Fibroblast of skin of left biceps (primary cell): Measurements from ENCODE around the gene OR2F1.

ENCODE experiments used
- DNase-seq, 2 experiments: peaks; one replicate each; pipeline ENCODE4 v3.0.0-alpha.2; 2013; ENCODE audit warnings: low read depth in 2 of 2

The OR2F1 gene

DNA sequence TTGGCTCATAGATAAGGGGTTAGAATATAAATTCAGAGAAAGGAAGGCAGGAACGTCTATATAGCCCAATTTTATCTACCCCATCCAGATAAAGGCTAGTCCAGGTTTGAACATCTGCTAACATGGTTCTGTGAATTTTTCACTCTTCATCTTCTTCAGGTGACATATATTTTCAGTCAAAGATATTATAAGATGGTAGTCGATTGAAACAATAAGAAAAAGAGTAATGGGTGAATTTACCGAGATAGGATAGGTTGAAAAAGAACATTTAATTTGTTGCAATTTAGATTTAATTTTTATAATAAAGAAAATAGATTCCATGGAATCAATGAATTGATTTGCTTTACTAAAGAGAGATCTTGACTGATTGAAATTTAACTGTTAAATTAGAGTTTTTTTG lies at the start of gene OR2F1:
TSS of gene OR2F1 (plus strand) at position 301 of the 400 bp plus-strand sequence. CDS start 5,127 bp downstream, outside the sequence.
- DNase-seq: no peak

- no peak for DNase-seq
Observed at GRCh38 chr7:143905509-143905908, 49.1 kb upstream of the OR2F1 start.

DNA sequence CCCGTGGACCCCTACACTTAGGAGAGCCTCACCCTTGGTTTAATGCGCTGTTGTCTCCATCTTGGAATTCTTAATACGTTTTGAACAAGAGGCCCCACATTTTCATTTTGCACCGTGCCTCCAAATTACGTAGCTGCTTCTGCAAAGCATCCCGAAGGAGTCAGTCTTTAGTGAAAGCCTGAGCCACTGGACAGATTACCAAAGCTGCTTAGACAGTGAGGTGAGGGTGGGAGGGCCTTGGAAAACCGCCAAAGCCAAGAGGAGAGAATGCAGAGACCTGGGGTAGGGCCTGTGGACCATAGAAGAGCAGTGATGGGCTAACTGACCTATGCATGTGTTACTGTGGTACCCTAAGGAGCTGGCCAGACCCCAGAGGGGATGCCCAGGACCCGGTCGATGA lies 48.5 kb upstream of the OR2F1 start:
- no peak for DNase-seq

DNA sequence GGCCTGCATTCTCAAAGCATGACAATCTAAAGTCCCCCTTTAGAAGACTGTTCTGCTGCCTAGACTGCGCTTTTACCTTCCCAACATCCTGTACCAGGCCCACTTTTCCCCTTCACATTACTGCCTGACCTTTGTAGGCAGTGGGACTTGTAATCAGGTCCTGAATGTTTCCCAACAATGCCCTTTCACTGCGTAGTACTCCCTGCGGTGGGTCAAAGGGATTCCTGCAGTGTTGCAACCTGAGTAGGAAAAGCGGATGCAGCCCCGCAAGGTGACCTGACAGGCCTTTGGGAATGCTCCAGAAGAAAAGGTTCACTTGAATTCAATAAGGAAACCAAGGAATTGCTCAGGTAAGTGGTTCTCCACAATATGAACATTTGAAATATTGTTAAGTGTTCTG lies 47.7 kb upstream of the OR2F1 start:
- no peak for DNase-seq

GRCh38 chr7:143908120-143908519 lies 46.5 kb upstream of the OR2F1 start:
- no peak for DNase-seq

DNA sequence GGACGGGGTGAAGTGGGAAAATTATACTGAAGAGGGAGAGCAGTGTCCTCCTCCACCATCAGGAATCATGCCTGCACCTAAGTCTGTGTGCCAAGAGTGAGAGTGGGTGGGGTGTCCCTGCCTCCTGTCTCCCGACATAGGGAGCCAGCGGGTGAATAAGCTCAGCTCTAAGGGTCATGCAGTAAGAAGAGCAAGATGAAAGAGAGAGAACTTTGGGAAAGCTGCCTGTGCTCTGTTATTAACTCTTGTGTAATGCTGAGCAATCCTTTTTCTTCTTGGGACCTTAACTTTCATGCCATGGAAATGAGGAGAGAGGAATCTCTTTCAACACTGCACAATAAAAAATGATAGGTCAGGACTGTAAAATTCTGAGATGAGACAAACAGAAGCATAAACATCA lies 44.8 kb upstream of the OR2F1 start:
- DNase-seq: no peak

- no peak for DNase-seq
Observed at GRCh38 chr7:143910473-143911248, 44.0 kb upstream of the OR2F1 start.

DNA sequence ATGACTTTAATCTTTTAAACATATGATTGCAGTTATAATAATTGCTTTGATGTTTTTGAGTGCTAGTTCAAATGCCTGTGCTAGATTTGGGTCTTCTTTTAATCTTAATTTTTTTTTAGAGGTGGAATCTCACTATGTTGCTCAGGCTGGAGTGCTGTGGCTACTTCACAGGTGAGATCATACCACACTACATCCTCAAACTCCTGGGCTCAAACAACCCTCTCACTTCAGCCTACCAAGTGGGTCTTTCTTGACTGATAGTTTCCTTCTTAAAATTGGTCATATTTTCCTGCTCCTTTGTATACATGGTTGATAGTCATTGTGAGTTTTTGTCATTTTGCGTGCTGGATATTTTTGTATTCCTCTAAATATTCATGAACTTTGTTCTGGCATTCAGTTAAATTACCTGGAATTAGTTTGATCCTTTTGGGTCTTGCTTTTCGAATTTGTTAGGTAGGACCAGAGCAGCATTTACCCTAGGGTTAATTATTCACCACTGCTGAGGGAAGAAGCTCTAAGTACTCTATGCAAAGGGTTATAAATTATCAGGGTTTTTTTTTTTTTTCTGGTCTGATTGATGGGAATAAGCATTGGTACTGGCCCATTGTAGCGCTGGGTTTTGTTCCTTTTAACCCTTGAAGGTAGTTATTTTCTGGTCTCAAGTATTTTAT lies 40.6 kb upstream of the OR2F1 start:
- no peak for DNase-seq

DNA sequence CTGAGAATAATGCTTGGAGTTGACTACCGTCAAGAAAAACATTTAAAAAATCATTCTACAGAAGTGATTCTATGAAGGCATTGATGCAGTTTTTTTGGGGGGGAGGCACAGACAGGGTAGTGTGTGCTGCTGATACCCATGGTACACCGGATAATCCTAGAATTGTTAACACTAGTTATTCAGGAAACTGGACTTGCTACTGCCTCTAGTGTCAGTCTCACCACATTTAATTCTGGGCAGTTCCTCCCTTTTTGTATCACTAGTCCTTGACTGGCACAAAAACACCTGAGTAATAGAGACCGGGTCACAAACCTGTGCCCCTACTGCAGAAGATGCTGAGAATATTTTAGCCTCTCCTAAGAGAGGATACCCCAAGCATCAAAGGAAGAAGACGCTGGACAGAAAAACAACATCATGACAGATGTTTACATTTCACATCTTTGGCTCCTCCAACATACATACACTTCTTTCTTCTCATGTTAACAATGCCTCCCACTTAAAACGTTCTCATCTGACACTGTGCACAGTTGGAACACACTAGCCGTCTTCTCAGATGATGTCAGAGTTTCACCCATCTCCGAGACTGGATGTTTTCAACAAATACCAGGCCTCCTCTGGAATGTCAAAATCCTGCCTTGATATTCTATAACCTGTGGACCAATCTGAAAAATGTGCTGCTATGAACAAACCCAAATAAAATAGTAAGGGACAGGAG lies 39.5 kb upstream of the OR2F1 start:
- DNase-seq: no peak

DNA sequence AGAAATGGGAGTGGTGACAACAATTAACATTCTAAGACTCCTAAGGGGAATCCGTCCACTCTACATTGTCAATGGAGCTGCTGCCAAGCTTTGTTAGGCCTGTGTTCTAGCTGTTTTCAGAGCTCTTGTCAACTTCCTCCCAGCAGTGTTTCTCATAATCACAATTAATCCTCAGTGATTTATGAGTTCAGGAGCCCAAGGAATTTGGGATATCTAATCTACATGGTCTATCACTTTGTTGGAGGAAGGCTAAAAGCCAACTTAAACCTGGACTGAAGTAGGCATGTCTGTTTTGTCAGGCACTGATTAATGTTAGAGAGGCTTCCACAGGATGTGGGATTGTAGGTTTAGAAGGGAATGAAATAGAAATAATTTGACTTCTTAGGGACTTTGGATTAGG lies 29.8 kb upstream of the OR2F1 start:
- no peak for DNase-seq

- no peak for DNase-seq
Observed at GRCh38 chr7:143929224-143929920, 25.3 kb upstream of the OR2F1 start.

DNA sequence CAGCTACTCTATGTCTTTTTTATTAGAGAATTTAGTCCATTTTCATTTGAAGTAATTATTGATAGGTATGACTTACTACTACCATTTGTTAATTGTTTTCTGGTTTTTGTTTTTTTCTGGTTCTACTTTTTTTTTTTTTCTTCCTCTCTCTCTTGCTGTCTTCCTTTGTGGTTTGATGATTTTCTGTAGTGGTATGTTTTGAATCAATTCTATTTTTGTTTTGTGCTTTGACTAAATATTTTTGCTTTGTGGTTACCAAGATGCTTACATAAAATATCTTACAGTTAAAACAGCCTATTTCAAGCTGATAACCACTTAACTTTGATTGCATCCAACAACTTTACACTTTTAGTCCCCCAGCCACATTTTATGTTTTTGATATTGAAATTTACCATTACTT lies 22.9 kb upstream of the OR2F1 start:
- DNase-seq: no peak

DNA sequence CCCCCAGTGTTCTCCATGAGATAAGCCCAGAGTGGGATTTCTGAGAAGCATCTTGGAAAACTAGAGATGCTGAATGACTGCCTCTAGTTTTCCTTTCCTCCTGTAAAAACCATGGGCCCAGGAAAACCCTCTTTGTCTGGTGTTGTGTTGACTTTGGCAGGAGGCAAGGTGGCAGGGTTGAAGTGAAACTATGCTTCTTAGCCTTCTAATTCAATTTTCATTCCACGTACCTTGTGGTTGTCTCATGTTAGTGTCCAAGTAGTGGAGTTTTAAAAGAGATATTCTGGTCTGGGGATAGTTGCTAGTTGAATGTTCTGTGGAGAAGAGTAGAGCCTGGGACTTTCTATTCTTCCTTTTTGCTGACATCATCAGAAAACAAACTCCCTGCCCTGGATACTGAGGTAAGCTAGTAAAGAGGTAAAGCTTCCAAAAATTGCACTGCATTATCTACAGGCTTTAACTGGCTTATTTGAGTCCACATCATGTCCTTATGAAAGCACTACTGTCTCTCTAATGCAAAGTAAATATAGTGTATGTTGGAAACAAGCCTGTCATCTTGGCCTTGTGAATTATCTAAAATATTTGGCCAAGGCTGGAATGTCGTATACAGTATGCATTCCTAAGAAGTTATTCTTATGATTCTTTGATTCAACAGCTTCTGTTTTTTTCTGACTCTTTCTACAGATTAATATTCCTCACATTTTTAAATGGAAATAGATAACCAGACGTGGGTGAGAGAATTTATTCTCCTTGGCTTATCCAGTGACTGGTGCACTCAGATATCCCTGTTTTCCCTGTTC lies 19.9 kb upstream of the OR2F1 start, which contains the start of gene OR2F2:
TSS of gene OR2F2 (plus strand) at position 708 of the 800 bp plus-strand sequence. CDS start at position 708, 0 bp downstream.
- peak; percentile 10 to 22 for DNase-seq

GRCh38 chr7:143936087-143937009 lies 18.3 kb upstream of the OR2F1 start:
- peak; percentile 26 to 31 for DNase-seq

DNA sequence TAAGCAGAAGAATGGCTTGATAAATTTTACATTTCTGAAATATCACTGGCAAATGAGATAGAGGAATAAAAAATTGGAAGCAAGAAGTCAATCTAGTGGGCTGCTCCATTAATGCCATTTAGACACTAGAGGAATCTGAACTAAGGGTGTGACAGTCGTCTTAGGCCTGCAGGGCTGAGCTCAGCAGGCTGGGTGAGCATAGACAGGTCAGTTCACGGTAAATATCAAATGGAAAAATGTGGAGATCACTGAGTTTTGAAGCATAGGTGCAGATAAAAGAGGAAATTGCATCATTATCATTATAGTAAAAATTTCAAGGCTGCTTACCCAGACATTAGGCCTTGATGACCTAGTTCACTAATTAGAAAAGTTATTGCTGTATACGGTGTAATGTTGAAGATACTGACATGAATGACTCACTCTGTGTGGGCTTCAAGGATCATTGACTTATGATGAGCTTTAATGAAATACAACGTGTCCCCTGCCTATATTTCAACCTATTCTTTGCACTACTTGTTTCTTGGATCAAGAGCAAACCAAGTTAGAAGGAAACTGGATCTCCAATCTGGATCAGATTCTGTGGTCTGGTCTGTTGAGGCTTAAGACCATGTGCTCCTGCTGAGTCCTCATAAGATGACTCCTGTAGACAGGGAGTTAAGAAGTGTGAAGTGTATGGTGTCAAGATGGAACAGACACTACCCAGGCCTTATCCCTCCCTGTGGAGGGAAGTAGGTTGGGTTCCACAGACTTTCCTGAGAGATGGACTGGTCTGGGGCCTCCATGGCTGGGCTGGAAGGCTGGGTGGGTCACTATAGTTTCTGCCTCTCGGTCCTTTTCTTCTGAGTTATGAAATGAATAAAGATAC lies 16.0 kb upstream of the OR2F1 start:
- DNase-seq: no peak

DNA sequence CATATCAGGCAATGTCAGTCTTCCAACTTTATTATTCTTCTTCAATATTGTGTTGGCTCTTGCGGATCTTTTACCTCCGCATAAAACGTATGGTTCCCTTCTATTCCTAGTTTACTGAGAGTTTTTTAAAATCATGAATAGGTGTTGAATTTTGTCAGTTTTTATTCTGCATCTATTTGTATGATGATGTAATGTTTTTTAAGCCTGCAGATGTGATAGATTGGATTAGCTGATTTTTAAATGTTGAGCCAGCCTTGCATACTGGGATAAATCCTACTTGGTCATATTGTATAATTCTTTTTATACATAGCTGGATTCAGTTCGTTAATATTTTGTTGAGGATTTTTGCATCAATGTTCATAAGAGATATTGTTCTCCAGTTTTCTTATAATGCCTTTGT lies 9.2 kb upstream of the OR2F1 start:
- no peak for DNase-seq

- no peak for DNase-seq
Observed at GRCh38 chr7:143947111-143947510, 7.5 kb upstream of the OR2F1 start.

DNA sequence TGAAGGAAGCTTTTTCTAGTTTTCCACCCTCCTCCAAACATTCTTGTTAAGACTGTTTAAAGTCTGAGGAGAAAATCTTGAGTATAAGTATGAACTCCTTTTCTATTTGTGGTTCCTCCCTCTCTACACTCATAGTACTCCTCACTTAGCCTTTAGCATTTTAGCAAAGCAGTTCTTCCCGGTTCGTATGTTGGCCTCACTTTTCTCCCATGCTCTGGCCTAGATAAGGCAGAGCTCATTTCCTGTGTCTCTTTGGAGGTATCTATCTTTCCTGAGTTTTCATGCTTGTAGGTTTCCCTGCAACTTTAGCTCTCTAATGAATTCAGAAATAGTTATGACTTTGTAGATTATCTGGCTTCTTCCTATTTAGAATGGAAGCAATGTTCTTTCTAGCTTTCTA lies 5.9 kb upstream of the OR2F1 start:
- no peak for DNase-seq

- DNase-seq: no peak
Observed at GRCh38 chr7:143953421-143953820, 1.2 kb upstream of the OR2F1 start.
